HG03565 (cell line): ENCODE results near the gene PPP1R3E.

Experiments used
- ATAC-seq: cut with Tn5 transposase; IDR thresholded peaks from one replicate; pipeline ENCODE4 v1.9.1; 2021; ENCODE audit warnings: mild to moderate bottlenecking, moderate library complexity; ENCODE audit not compliant: unreplicated experiment

Gene PPP1R3E

GRCh38 chr14:23249824-23250223, 52.8 kb downstream of the PPP1R3E start:
- no peak for ATAC-seq

GRCh38 chr14:23248601-23249000, 54.1 kb downstream of the PPP1R3E start:
- no peak for ATAC-seq
